Lower leg skin (tissue), 3 donors: Measurements from ENCODE around the gene ASIC4.

Source experiments
- POLR2A ChIP-seq, 2 donors: fragments of 450-650 bp; IDR thresholded peaks; one replicate each; pipeline ENCODE4 v1.6.1; 2016 to 2017; ENCODE audit warnings: antibody characterized with exemption in 2 of 2, mild to moderate bottlenecking in 1 of 2, moderate library complexity in 1 of 2
- TF ChIP-seq, protein P1 (sequence below), 3 donors: fragments of 450-650 bp; IDR thresholded peaks; one replicate each; pipeline ENCODE4 v1.5.1; 2016; ENCODE audit warnings: antibody characterized with exemption in 3 of 3, mild to moderate bottlenecking in 3 of 3, moderate library complexity in 2 of 3

DNA sequence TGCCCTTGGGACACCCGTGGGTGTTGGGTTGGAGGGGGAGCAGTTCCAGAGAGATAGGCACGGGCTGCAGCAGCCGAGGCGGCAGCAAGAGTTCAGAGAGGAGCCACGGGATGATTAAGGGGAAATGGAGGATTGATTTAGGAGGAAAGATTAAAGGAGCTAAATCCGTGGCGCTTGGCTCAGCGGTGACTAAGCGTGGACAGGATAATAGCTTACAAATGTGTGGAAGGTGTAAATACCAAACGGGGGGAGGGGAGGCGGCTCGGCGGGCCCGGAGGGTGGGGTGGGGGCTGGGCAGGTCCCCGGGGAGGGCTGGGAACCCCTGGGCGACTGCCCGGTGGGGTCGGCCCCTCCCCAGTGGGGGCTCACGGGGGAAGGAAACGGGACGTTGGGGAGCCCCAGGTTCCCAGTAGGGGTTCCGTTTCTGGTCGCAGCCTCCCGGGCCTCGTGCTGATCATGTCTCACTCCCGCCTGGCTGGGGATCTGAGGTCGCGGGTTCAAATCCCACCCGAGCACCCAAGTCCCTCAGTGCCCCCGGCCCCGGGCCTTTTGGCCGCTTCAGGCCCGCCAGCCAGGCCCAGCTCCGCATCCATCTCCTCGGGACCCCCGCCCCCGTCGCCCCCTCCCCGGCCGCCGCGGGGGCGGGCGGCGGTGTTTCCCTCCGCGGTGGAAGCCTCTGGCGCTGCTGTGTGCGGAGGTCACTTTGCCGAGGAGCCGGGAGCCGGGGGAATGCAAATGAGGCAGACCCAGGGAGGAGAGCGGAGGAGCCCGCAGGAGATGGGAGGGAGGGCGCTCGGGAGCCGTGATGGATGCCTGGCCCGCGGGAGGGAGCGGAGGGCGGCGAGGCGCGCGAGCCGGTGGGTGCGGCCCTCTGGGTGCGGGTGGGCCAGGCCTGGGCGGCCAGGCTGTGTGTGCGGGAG, 8.1 kb downstream of the ASIC4 start:
- TF ChIP-seq, protein P1, sequence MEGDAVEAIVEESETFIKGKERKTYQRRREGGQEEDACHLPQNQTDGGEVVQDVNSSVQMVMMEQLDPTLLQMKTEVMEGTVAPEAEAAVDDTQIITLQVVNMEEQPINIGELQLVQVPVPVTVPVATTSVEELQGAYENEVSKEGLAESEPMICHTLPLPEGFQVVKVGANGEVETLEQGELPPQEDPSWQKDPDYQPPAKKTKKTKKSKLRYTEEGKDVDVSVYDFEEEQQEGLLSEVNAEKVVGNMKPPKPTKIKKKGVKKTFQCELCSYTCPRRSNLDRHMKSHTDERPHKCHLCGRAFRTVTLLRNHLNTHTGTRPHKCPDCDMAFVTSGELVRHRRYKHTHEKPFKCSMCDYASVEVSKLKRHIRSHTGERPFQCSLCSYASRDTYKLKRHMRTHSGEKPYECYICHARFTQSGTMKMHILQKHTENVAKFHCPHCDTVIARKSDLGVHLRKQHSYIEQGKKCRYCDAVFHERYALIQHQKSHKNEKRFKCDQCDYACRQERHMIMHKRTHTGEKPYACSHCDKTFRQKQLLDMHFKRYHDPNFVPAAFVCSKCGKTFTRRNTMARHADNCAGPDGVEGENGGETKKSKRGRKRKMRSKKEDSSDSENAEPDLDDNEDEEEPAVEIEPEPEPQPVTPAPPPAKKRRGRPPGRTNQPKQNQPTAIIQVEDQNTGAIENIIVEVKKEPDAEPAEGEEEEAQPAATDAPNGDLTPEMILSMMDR (IDR thresholded peaks at IDR 0.05): no peak
- TF ChIP-seq POLR2A (IDR thresholded peaks at IDR 0.05): no peak
